HG03354 (cell line): ENCODE measurements around the gene CLEC9A.

ENCODE experiments used
- ATAC-seq: cut with Tn5 transposase; IDR thresholded peaks from one replicate; pipeline ENCODE4 v1.9.1; 2021; ENCODE audit warnings: mild to moderate bottlenecking; ENCODE audit not compliant: unreplicated experiment, poor library complexity, severe bottlenecking

The CLEC9A gene

DNA sequence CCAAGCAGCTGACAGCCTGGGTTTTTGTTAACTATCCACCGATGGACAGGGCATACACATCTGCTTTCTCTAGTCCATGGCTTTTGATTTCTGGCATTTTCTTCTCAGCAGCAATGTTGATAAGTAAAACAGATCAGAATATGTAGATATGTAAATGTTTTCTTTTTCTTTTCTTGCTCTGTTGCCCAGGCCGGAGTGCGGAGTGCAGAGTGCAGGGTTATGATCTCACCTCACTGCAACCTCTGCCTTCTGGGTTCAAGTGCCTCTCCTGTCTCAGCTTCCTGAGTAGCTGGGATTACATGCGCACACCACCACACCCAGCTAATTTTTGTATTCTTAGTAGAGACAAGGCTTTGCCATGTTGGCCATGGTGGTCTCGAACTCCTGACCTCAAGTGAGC, 27.9 kb downstream of the CLEC9A start:
- ATAC-seq: no peak

DNA sequence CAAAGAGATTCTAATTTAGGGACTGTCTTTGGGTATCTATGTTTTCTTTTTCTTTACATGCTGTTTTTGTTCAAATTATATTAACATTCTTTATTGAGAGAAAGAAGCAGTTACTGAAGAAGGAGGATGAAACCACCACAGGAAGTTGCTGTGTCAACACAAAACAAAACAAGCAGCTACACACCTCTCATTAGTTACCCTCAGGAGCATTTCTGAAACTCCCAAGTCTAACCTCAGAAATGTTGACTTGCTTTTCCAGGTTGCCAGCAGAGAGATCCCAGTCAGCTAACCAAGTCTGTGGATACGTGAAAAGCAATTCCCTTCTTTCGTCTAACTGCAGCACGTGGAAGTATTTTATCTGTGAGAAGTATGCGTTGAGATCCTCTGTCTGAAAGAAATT, 34.8 kb downstream of the CLEC9A start:
- no peak for ATAC-seq

DNA sequence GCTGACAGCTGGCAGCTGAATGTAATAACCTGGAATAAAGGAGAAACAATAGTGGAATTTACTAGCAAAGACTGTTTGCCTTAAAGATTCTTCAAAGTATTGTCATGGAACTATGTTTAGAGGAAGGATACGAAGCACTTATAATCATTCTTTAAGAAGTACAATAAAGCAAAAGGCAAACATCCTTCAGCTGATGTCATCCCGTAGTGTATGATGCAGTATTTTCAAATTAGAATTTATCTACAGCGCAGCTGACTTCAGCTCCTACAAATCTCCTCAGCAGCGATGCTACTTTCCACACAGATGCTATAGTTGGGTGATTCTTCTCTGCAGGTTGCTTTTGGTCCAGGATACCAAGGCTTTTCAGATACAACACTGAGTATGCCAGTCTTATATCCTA, 36.8 kb downstream of the CLEC9A start:
- no peak for ATAC-seq

DNA sequence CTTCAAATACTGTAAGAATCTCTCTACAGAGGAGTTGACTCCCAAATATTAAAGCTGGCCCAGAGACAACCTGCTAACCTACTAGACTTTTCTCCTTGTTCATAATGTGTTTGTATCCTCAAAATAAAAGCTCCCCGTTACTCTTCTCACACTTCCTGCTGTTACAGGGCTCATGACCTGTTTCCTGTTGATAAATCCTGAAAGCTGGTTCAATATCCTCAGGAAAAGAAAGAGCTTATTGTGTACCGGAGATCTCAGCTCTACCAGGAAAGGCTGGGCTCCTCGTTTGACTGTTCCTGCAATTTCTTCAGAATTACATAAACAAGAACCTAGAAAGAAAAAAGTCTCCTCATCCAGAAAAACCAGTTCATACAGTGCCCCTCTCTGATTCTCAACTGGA, 37.5 kb downstream of the CLEC9A start:
- ATAC-seq: no peak

DNA sequence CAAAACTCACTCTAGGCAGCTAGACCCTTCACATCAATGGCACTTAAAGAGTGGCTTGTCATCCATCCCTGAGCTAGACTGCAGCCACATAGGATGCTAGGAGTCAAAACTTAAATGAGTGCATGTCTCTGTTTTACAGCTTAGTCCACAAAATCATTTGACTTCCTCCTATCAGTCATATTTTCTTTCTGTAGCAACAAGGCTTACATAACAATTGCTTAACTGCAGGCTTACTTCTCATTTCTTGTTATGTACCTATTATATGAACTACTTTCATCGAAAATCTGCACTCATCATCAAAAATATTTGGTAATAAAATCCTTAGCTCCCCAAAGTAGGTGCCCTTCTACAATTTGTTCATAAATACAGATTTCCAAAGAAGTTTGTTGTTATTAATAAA, 38.2 kb downstream of the CLEC9A start:
- no peak for ATAC-seq

DNA sequence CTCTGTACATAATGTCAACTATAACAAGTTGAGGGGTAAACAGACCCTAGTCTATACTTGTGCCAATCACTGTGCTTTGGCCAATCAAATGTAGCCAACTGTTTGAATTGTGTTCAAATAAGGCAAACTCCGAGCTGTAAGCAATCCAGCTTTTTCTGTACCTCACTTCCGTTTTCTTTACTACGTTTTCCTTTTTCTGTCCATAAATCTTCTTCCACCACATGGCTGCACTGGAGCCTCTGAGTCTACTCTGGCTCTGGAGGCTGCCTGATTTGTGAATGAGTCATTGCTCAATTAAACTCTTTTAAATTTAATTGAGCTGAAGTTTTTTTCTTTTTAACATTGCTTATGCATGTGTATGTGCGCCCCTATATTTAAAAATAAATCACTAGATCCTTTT, 38.6 kb downstream of the CLEC9A start:
- ATAC-seq: no peak

DNA sequence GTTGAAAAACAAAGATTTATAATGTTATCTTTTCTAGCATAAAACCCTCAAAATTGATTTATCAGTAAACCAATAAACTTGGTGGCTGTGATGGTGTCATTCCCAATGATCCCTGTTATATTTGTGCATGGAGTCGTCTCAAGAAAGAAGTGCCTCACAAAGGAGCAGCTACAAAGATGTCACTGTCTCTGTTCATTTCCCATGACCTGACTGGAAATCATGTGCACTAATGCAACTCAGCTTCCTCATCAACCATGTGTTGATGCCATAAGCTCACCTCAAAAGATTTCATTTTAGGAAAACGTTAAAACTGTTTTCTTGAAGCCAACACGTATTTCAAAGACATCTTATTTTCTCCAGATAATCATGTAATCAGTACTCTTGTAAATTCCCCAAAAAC, 39.5 kb downstream of the CLEC9A start:
- no peak for ATAC-seq

DNA sequence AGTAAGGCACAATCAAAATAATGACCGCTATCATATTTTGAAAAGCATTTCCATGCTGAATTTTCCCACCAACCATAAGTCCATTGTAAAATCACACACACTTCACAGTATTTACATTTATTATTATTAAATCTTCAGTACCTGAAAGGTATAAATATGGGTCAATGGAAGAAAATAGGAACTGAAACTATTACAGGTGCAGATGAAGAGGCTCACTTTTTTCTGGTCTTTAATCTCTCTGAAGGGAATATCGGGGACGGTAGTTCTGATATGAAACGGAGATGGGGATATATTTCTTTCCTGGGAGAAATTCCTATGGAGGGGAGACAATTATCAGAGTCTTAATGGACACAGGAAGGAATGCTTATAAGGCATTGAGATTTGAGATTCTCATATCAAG, 39.9 kb downstream of the CLEC9A start:
- ATAC-seq: no peak

DNA sequence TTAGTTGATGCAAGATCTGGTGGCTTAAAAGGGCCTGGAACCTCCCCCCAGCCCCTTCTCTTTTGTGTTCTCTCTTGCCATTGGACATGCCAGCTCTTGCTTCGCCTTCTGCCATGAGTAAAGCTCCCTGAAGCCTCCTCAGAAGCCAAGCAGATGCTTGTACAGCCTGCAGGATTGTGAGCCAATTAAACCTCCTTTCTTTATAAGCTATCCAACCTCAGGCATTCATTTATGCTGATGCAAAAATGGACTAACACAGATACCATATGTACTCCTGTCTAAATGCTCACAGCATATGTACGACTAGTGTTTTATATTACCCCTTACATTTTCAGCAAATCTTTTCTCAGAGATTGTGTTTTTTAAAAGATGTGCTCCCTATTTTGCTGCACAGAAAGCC, 41.6 kb downstream of the CLEC9A start:
- ATAC-seq: no peak

DNA sequence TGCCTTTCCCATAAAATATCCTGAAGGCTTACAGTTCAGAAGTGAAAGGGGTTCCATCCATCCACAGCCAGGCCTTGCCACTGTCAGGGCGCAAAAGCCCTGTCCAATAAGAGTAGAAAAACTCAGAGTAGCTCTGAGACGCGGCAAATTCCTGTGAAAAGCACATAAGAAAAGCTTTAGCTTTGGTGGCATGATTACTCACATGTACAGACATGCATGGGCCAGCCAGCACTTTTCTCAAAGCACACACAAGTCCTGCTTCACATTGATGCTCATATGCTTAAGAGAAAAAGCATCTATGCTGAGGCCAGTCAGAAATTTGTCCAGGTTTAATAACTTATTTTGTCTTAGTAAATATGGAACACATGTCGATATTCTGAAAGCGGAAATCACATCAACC, 42.8 kb downstream of the CLEC9A start:
- no peak for ATAC-seq

DNA sequence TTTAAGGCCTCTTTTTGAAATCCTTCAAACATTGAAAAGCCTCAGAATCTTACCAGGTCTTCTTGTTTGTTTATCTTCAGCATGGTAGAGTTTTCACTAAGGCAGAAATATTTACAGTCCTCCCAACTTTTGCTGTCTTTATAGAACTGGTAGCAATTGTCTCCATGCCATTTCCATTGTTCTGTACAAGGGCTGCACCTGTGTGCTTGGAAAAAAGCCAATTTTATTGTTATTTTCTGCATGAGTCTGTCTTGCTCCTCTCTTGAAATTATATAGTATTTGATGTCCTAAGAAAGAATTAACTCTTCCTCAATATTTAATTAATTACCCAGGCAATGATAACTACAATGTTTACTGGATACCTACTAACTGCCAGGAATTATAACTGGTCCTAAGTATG, 45.0 kb downstream of the CLEC9A start:
- no peak for ATAC-seq

DNA sequence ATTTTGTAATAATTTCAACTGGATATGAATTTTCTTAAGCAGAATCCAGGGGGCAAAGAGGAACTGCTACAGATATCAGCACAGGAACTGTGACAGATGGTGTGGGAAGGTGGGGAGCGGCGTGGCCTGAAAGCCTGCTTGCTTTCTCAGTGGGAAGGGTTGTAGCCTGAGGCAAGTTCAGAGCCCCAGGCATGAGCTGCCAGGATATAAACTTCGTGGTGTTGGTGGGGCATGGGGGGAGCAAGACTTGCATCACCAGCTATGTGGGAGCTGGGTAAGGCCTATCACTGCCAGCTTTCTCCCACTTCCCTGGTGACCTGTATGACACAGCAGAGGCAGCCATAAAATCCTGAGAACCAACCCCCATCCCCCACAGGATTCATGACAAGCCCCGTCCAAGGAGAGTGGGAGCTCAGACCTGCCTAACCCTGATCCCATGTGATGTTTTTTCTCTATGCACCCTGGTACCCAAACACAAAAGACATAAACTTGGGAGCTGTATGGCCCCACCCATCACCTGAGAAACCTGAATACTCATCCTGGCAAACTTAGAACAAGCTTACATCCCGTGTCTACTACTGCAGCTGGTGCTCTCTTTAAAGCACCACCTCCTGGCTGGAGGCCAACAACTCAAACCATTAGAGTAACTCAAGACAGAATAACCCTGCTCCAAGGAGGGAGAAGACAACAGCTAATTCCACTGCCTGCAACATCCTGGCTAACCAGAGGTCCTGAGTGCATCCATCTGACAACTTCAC, 51.8 kb downstream of the CLEC9A start:
- ATAC-seq: no peak

DNA sequence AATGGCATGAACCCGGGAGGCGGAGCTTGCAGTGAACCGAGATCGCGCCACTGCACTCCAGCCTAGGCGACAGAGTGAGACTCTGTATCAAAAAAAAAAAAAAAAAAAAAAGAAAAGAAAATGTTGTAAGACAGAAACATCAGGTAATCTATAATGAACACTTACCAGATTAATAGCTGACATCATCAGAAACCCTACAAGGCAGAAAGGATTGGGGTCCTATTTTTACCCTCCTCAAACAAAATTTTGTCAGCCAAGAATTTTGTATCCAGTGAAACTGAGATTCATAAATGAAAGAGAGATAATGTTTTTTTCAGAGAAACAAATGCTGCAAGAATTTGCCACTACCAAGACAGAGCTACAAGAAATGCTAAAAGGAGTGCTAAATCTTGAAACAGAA, 54.3 kb downstream of the CLEC9A start:
- no peak for ATAC-seq

DNA sequence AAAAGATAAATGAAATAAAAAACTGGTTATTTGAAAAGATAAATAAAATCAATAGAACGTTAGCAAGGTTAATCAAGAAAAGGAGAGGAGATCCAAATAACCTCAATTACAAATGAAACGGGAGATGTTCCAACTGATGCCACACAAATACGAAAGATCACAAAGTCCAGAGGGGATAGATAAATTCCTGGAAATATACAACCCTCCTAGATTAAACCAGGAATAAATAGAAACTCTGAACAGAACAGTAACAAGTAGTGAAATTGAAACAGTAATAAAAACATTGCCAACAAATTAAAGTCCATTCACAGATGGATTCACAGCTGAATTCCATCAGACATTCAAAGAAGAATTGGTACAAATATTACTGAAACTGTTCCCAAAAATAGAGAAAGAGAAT, 55.9 kb downstream of the CLEC9A start:
- ATAC-seq: no peak

DNA sequence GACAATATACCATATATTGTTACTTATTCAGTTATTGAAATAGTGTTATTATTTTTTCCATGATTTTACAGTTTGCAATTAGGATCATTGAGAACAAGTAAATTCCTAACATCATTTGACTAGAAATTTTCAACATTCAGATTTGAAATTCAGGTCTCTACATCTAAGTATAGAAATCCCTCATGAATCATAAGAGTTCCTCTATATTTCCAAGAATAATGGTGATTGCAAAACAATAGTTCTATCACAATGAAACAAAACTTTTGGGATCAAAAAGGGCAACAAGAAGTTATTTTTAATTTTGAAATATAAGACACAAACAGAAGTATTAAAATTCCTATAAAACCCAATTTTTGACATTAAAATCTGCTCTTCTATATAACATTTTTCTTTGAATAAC, 57.5 kb downstream of the CLEC9A start:
- ATAC-seq: no peak

DNA sequence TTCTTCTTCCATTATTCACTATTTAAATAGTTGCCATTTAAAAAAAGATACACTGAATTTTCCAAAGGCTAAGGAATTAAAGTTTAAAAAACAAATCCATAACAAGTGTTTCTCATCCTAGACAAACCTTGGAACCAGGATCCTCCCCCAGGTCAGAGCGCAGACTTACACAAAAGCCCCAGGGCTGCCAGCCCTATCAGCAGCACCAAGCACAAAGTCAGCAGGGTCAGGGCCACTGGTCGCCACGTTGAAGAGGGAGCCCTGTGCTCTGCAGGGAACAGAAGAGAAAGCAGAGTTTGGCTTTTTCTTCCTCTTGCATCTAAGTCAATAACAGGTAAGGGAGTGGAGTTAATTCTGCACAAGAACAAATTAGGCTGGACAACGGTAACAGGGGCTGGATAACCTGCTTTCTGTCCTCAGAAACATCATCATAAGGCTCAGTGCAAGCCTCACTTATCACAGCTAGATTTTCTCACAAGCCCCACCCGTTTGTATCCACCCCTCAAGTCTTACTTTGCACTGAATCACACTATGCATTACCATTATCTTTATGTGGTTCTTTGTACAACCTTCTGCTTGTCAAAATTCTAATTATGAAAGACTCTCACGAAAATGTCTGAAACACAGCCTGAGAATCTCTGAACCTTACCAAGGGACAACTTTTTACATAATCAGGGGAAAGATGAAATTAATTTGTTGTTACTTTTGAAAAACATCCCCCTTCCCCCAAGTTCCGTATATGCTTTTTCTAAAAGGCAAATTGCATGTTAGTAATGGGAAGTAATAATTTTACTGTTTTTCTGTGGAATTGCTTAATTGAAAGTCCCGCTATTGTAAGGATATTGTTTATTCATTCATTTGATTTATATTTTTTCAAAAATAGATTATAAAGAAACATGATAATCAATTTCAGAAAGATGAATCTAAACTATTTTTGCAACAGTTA, 58.7 kb downstream of the CLEC9A start:
- ATAC-seq: no peak

DNA sequence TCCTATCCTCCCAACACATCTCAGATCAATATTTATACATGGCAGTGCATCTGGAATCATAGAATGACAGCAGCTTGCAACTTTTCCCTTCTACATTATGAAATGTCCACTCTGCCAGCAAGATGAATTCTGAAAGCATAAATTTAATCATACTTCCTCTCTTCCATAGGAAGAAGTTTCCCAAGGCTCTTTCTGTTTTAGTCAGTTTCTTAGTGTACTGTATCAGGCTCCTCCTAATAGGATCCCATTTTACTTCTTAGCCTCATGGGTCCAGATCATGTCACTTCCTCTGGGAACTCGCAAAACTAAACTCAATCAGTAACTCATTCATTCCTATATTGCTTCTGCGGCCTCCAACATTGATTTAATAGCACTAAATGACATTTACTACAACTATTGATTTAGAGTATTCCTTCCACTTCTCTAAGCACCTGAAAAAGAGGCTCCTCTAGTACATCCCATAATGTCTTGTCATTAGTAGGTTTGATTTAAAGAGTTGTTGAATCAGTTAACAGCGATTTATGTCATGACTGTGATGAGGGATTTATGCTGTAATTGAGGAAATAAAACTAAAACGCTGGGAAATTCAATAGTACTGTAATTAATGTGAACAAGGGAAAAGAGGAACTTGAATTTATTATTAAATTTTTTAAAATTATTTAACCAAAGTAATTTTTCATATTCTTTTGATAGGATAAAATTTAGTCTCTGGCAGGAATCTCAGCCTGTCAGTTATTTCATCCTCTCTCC, 64.3 kb downstream of the CLEC9A start:
- no peak for ATAC-seq

DNA sequence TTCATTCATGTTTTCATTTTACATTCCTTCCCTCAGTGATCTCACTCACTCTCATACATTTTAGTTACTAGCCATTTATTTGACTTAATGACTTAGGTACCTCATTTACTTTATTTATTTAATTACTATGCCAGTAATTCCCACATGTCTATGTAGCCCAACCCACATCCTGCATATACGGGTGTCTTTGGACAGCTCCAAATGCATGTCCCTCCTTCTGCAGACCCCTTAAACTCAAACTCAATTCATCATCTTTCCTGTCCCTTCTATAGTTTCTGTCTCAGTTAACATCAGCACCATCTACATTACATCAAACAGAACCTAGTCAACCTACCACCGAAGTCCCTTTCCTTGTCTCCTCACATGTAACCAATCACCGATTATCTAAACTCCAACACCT, 65.5 kb downstream of the CLEC9A start:
- ATAC-seq: no peak

DNA sequence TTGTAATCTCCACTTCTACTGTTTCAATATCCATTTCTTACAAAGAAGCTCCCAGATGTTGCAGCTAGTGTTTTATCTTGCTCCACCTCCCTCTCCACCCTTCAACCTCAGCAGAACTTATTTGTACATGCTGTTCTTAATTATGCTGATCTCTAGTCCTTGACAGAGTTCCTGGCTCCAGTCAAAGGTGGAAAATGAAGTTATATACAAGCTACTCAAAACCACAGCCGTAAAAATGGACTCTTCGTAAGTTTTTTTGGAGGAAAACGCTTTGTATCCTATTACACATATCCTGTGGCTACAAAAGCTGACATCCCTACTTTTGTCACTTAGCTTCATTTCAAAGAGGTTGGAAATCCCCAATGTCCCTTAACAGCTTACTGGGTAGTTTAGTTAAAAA, 67.0 kb downstream of the CLEC9A start:
- ATAC-seq: no peak

DNA sequence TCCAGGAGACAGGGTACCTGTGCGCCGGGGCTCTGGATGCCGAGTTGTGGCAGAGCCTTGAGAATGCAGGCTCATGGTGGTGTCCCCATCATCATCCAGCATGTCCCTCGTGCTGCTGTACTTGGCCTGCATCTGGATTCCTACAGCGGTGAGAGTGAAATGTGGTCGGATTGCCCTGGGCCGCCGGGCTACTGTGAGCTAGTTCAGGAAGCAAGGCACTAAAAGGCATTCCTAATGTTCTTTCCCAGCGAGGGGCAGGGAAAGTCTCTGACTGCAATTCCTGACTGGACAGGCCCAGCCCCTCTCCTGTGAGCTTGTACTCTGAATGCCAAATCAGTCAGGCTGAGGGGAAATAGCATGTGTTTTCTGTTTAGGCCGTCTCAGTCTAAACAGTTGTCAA, 68.3 kb downstream of the CLEC9A start, which contains the start of gene CLEC1A:
CLEC1A (minus strand) TSS at position 195 of the 400 bp plus-strand sequence; CDS start at position 132, 63 bp downstream.
- no peak for ATAC-seq
